Stimulated activated CD4-positive, alpha-beta T cell treated with anti-CD3 and anti-CD28 coated beads, Interleukin-2, amount 100 ng/mL, for 48 hours (primary cell): Measurements from ENCODE around the gene ORAI2.
"Not testable (repeated sequence)": the region's sequence is repeated elsewhere in the genome, so short reads cannot be mapped to it uniquely, and the experiment has no call there.

Source experiments
- DNase-seq, 2 donors: peaks; one replicate each; pipeline ENCODE4 v3.0.0-alpha.2; 2020

ORAI2 gene

GRCh38 chr7:102447311-102447710 is 13.9 kb downstream of the ORAI2 start:
- DNase-seq, result no peak

DNA sequence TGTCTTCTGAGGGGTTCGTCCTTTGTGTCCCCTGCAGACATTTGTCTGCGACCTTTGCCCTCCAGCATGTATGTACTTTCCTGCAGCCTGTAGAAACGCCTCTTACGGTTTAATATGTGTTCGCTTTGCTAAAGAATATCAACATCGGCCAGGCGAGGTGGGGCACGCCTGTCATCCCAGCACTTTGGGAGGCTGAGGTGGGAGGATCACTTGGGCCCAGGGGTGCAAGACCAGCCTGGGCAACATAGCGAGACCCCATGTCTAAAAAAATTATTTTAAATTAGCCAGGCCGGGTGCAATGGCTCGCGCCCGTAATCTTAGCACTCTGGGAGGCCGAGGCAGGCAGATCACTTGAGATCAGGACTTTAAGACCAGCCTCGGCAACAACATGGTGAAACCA is 15.8 kb downstream of the ORAI2 start:
- DNase-seq, result no peak

- no peak for DNase-seq
Measured at GRCh38 chr7:102450242-102450641, 16.9 kb downstream of the ORAI2 start.

- DNase-seq, result no peak
Measured at GRCh38 chr7:102451371-102452054, 18.1 kb downstream of the ORAI2 start.

DNA sequence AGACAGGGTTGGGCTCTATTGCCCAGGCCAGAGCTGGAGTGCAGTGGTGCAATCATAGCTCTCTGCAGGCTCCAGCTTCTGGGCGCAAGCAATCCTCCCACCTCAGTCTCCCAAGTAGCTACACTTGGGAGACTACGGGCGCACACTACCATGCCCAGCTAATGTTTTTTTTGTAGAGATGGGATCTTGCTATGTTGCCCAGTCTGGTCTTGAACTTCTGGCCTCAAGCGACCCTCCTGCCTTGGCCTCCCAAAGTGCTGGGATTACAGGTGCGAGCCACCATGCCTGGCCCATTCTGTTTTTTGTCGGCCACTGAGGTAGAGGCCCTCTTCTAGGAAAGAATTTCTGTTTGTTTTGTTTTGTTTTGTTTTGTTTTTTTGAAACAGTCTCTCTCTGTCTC is 19.1 kb downstream of the ORAI2 start:
- no peak for DNase-seq

DNA sequence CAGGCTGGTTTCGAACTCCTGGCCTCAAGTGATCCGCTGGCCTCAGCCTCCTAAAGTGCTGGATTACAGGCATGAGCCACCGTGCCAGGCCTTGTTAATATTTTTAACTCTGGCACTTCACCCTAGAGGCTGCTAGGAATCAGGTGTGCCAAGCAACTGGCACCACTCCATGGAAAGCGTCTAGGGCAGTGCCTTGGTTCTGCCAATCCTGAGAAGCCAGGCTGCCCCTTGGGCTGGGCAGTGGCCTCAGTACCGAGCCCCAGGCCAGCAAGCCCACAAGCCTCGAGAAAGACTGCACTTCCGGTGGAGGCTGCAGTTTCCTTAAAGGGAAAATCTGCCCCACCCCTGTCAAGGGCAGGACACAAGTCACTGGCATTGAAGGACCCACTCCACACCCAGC is 19.9 kb downstream of the ORAI2 start:
- DNase-seq, result no peak

DNA sequence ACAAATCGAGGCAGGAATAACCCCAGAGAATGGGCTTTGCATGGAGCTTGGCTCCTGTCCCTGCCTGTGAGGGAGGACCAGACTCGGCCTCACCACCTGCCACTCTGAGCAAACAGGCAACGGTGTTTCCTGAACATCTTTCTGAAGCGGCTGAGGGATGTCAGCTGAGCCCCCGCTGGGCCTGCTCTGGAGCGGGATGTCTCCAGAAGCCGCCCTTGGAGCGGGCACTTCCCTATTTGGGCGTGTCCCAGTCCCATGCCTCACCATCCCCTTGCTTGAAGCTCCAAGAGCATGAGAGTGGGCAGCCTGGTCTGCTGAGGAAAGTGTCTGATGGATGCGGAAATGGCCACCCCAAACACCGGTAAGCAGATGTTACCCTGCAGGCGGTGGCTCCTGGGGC is 21.1 kb downstream of the ORAI2 start:
- DNase-seq, result no peak

- DNase-seq, result not testable (repeated sequence)
Measured at GRCh38 chr7:102454932-102455331, 21.6 kb downstream of the ORAI2 start.

DNA sequence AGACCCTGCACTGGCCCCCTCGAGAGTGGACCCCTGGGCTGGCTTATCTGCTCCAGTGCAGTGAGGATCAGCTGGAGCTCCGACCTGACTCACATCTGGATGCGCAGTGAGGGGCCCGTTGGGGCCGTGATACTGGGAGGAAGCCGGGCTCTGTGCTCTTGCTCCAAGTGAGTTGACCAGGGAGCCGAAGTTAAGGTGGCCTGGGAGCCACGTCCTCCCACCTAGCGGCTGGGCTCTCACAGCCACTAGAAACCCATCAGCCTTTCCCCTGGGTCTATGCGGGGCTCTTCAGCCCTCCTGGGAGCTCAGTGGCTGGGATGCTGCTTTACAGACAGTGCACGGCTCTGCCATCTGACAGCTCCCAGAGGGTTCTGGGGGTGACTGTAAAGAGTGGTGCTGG is 22.2 kb downstream of the ORAI2 start:
- DNase-seq, result no peak

DNA sequence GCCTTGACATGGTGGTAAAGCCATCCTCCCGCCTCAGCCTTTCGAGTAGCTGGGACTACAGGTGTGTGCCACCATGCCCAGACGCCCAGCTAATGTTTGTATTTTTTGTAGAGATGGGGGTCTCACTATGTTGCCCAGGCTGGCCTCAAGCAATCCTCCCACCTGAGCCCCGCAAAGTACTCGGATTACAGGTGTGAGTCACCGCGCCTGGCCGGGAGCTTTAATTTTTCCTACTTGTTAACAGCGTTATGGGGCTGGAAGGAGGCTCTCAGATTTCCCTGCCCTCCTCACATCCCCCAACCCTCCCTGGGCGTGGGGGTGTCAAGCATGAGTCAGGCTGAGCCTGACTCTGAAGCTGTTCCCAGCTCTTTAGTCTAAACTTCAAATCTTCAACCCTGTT is 23.0 kb downstream of the ORAI2 start:
- no peak for DNase-seq

GRCh38 chr7:102457352-102457924 is 24.1 kb downstream of the ORAI2 start:
- no peak for DNase-seq

DNA sequence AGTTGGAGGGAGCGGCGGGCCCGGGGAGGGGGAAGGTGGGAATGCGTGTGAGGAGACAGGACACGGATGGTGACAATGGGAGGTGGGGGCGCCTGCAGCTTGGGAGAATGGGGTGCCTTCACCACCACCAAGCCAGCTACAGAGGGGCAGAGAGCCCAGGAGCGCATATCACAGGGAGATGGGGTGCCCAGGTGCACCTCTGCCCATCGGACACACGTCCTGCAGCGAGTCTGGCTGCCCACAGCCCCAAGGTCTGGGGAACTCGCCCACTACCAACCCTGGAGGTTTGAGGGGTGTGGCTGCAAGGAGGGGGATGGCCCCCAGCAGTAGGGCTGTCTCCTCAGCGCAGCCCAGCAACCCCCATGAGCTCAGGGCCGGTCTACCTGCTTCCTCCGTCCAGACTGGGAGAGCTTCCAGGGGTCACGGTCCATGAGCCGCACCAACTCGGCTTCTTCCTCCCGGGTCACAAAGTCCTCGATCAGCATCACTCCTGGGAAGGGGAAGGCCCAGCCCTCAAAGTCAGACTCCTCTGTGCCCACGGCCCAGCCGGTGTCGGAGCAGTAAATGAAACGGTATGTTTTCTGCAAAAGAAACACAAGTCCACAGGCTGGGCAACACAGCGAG is 26.0 kb downstream of the ORAI2 start:
- no peak for DNase-seq

GRCh38 chr7:102460467-102460866 is 27.1 kb downstream of the ORAI2 start:
- no peak for DNase-seq

DNA sequence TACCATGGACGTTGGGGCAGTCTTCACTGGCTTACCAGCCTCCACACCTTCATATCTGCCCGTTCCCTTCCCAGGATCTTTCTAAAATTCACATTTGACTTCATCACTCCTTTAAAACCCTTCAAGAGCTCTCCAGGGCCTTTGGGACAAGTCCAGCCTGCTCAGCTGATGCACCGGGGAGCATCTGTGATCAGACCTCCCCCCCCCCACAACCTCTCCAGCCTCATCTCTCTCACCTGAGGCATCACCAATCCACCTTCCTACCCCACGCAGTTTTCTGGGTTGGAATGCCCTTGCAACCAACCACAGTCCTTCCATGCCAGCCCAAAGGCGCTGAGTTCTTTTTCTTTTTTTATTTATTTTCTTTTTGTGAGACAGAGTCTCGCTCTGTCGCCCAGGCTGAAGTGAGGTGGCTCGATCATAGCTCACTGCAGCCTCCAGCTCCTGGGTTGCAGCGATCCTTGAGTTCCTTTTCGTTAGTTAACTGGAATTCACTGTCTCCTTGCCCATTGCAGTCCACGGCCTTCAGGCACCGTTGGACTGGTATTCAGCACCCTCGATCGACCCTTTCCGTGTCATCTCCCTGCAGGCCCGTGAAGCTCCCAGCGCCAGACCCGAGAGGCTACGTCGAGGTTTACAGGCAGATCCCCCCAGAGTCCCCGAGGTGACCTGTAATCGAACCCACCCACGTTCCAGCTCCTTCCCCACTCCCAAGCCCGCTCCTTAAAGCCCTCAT is 30.6 kb downstream of the ORAI2 start:
- DNase-seq, result no peak

DNA sequence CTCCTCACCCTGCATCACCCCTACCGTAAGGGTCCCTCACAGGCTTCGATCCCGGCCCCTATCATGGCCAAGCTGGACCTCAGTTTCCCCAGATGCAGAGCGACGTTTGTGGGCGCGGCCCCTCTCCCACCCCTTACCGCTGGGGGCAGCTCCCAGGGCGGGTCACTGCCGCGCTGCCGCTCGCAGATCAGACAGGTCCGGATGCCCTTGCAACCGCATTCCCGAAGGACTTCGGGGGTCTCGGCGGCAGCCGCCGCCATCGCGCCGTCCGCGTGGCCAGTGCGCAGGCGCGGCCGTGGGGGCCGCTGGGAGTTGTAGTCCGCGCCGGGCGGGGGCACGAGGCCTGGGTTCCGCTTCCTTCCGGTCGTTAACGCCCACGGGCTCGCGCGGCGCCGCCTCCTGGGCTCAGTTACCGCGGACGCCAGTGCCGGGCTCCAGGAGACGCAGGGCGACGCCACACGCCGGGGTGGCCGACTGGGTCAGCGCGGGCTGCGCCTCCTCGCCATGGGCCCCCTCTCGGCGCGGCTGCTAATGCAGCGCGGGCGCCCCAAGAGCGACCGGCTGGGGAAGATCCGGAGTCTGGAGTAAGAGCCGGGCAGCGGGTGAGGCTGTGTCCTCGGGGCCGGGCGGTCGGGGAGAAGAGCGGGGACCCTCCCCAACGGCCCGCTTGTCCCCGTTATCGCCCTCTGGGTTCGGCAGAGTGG is 31.4 kb downstream of the ORAI2 start, which contains the start of the genes ALKBH4 and LRWD1:
ALKBH4 (minus strand) TSS at position 287 of the 704 bp plus-strand sequence; CDS start at position 260, 27 bp downstream.
LRWD1 (plus strand) TSS at position 408 of the 704 bp plus-strand sequence; CDS start at position 505, 97 bp downstream.
- DNase-seq, result peak; percentile 97 to 98

GRCh38 chr7:102466097-102466496 is 32.7 kb downstream of the ORAI2 start:
- DNase-seq, result no peak

DNA sequence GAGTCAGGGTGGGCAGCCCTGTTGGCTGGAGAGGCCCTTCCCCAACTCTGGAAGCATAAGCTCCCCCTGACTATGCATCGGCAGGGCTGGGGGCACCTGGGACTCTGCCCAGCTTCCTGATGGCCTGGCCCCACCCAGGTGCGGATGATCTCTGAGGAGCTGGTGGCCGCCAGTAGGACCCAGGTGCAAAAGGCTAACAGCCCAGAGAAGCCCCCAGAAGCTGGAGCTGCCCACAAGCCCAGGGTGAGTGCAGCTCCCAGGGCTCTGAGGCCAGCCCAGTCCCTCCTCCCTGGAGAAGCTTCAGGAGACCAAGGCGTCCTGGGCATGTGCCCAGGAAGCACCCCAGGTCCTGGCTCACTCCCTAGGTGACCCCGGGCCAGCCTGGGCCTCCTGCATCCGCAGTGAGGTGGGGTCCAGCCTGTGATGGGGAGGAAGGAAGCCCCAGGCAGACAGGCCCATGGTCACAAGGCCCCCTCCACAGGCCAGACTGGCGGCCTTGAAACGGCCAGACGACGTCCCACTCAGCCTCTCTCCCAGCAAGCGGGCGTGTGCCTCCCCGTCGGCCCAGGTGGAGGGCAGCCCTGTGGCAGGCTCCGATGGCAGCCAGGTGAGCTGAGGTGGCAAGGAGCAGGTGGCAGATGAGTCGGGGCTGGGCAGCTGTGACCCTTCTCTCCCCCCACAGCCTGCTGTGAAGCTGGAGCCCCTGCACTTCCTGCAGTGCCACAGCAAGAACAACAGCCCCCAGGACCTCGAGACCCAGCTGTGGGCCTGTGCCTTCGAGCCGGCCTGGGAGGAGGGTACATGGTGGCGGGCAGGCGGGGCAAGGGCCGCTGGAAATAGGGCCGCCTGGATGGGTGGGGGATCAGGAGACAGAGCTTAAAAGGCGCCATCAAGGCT is 34.5 kb downstream of the ORAI2 start:
- no peak for DNase-seq

- no peak for DNase-seq
Measured at GRCh38 chr7:102468478-102469350, 35.3 kb downstream of the ORAI2 start.

GRCh38 chr7:102469351-102469971 is 36.1 kb downstream of the ORAI2 start:
- DNase-seq, result no peak
